A549 treated with Mapracorat at 1 μM for 4 hours (cell line): Measurements from ENCODE around the gene SYPL1. TPM values are rescaled to one million over a fixed set of nuclear protein-coding genes. Genes with fewer than 3 reads are reported as not detected.

Experiments used
- total RNA-seq: library from RNA; stranded (reverse); fragments of 200-300 nt; extraction: Qiagen RNA extraction; gene quantifications from 5 replicates; pipeline ENCODE4 v1.2.3, GENCODE V29; 2022

The SYPL1 gene
- 80.4 to 90.4 TPM (median 83.9 TPM) in 5 replicates for total RNA-seq

DNA sequence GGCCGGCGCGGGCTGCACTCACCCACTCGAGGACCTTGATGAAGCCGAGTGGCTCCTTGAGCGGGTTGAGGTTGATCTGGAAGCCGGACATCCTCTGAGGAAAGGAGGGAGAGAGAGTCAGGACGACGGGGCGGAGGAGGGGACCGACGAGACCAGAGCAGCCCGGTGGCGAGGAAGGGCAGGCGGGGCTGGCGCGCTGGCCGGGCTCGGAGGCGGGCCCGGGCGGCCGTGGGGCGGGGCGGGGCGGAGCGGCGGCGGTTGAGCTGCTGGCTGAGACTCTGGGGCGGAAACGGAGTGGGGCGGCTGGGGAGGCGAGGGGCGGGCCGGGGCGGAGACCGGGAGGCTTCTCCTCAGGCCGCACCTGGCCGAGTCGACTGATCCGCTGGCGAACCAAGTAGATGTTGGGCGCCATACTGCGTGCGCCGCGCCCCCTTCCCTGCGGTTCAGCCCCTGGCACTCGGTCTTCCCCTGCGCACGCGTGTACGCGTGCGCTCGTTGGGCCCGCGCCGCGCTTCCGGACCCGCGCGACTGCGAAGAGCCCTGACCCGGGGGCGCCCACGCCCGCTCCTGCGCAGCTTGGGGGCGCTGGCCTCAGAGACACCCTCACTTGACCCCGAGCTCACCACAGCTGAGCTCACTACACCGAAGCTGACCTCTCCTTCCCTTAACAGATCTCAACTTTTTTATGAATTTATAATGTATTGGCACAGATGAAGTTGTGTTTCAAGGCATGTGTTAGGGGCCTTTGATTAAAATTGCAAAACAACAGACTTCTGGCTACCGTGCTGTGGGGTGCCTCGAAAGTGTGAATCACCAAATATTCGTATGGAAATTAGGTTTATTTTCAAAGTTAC lies at the start of gene SYPL1:
TSS of gene SYPL1 (minus strand) at position 195 of the 854 bp plus-strand sequence. CDS start at position 91, 104 bp downstream.

Other genes starting within 250 kb of the SYPL1 start
- 4.0 to 5.9 TPM (median 5.8 TPM) in 5 replicates for gene ATXN7L1, start 235.7 kb downstream of the SYPL1 start, total RNA-seq
- gene CDHR3, start 149.0 kb downstream of the SYPL1 start, total RNA-seq, result 4.1 to 5.0 TPM (median 4.9 TPM) in 5 replicates
- 119 to 165 TPM (median 132 TPM) in 5 replicates for gene NAMPT, start 172.7 kb upstream of the SYPL1 start, total RNA-seq